Measurements from ENCODE around the gene CABYR.

Gene CABYR

GRCh38 chr18:24195296-24196053 lies 56.6 kb downstream of the CABYR start:
- no peak for DNase-seq

GRCh38 chr18:24196764-24197163 lies 57.9 kb downstream of the CABYR start:
- no peak for DNase-seq

- no peak for DNase-seq
Measured at GRCh38 chr18:24197412-24197811, 58.5 kb downstream of the CABYR start.

- DNase-seq = no peak
Measured at GRCh38 chr18:24198461-24198860, 59.6 kb downstream of the CABYR start.

GRCh38 chr18:24199372-24199962 lies 60.6 kb downstream of the CABYR start:
- no peak for DNase-seq

GRCh38 chr18:24200494-24201290 lies 61.8 kb downstream of the CABYR start:
- DNase-seq = no peak

GRCh38 chr18:24201699-24202687 lies 63.1 kb downstream of the CABYR start:
- no peak for DNase-seq

GRCh38 chr18:24204904-24205303 lies 66.0 kb downstream of the CABYR start:
- no peak for DNase-seq

GRCh38 chr18:24208270-24209035 lies 69.6 kb downstream of the CABYR start:
- DNase-seq = no peak

- DNase-seq = no peak
Measured at GRCh38 chr18:24209558-24209957, 70.7 kb downstream of the CABYR start.

Data from effector CD4-positive, alpha-beta T cell (primary cell).